CD14-positive monocyte (primary cell): ENCODE measurements around the gene MSRB1. TPM values are rescaled to one million over a fixed set of nuclear protein-coding genes. Genes with fewer than 3 reads are reported as not detected.

ENCODE experiments used
- DNase-seq, 3 donors: peaks; one replicate each; pipeline ENCODE4 v3.0.0-alpha.2; 2011 to 2022
- H2AFZ ChIP-seq: 2 replicates; pipeline ENCODE4 v1.6.0; 2012; ENCODE audit warnings: mild to moderate bottlenecking, low read depth, low read length, inconsistent platforms; ENCODE audit not compliant: insufficient read depth, poor library complexity, severe bottlenecking
- H3K27ac ChIP-seq, 2 donors: 1 replicate in 1 of 2; 2 replicates in 1 of 2; pipeline ENCODE4 v1.5.1; 2012 to 2013; ENCODE audit warnings: low read length in 2 of 2, control low read depth in 1 of 2, inconsistent platforms in 1 of 2, low read depth in 1 of 2, mild to moderate bottlenecking in 1 of 2
- H3K27me3 ChIP-seq, 2 donors: one replicate each; pipeline versions ENCODE4 v1.6.0 to v1.6.1; 2011 to 2013; ENCODE audit warnings: low read length in 2 of 2; ENCODE audit not compliant: control insufficient read depth in 2 of 2, insufficient read depth in 2 of 2
- H3K36me3 ChIP-seq, 2 donors: replicated peaks in 1 of 2; 1 replicate in 1 of 2; 2 replicates in 1 of 2; pipeline versions ENCODE4 v1.5.1 to v1.6.1; 2012 to 2013; ENCODE audit warnings: low read length in 2 of 2, control low read depth in 1 of 2, inconsistent platforms in 1 of 2, mild to moderate bottlenecking in 1 of 2; ENCODE audit not compliant: insufficient read depth in 2 of 2, control insufficient read depth in 1 of 2
- H3K4me1 ChIP-seq, 2 donors: 1 replicate in 1 of 2; 2 replicates in 1 of 2; pipeline versions ENCODE4 v1.5.1 to v1.6.1; 2012 to 2013; ENCODE audit warnings: low read length in 2 of 2, control low read depth in 1 of 2, inconsistent platforms in 1 of 2, mild to moderate bottlenecking in 1 of 2, moderate library complexity in 1 of 2; ENCODE audit not compliant: insufficient read depth in 2 of 2, control insufficient read depth in 1 of 2
- H3K4me2 ChIP-seq: replicated peaks from 2 replicates; pipeline ENCODE3; 2012; ENCODE audit warnings: low read length, moderate library complexity, mild to moderate bottlenecking; ENCODE audit not compliant: poor library complexity, severe bottlenecking; ENCODE audit errors: extremely low read depth
- H3K4me3 ChIP-seq, 3 experiments: fragments of 200-600 bp in 1 of 3; sonication (generic) in 1 of 3; replicated peaks in 1 of 3; 1 replicate in 2 of 3; 2 replicates in 1 of 3; pipeline ENCODE4 v1.5.1; 2011 to 2013; ENCODE audit warnings: low read length in 3 of 3, mild to moderate bottlenecking in 3 of 3, control low read depth in 2 of 3, low read depth in 2 of 3, inconsistent platforms in 1 of 3, moderate library complexity in 1 of 3
- H3K79me2 ChIP-seq: 2 replicates; pipeline ENCODE4 v1.6.0; 2012; ENCODE audit warnings: mild to moderate bottlenecking, control low read depth, inconsistent platforms, low read length, moderate library complexity; ENCODE audit not compliant: insufficient read depth
- H3K9ac ChIP-seq: 2 replicates; pipeline ENCODE4 v1.6.0; 2017; ENCODE audit warnings: low read length, mild to moderate bottlenecking; ENCODE audit not compliant: insufficient read depth, poor library complexity, severe bottlenecking
- H3K9me3 ChIP-seq, 2 donors: replicated peaks in 1 of 2; 1 replicate in 1 of 2; 2 replicates in 1 of 2; pipeline versions ENCODE4 v1.5.1 to v1.6.1; 2012 to 2013; ENCODE audit warnings: low read length in 2 of 2, control low read depth in 1 of 2; ENCODE audit not compliant: control insufficient read depth in 1 of 2, insufficient read depth in 1 of 2
- H4K20me1 ChIP-seq: 2 replicates; pipeline ENCODE4 v1.6.0; 2012; ENCODE audit warnings: mild to moderate bottlenecking, low read length, control low read depth, moderate library complexity; ENCODE audit not compliant: insufficient read depth
- H3K27ac Mint-ChIP-seq, 7 donors: one replicate each; pipeline ENCODE4 v1.8.0; 2020; ENCODE audit warnings: mild to moderate bottlenecking in 7 of 7, mixed read lengths in 7 of 7, moderate library complexity in 6 of 7, inconsistent platforms in 2 of 7
- H3K27me3 Mint-ChIP-seq, 3 donors: one replicate each; pipeline ENCODE4 v1.8.0; 2021 to 2022; ENCODE audit warnings: low read depth in 3 of 3, mild to moderate bottlenecking in 3 of 3, mixed read lengths in 3 of 3, moderate library complexity in 3 of 3, inconsistent platforms in 1 of 3
- H3K36me3 Mint-ChIP-seq, 2 donors: one replicate each; pipeline ENCODE4 v1.8.0; 2020; ENCODE audit warnings: mixed read lengths in 2 of 2, inconsistent platforms in 1 of 2, mild to moderate bottlenecking in 1 of 2
- H3K4me1 Mint-ChIP-seq: one replicate; pipeline ENCODE4 v1.8.0; 2020; ENCODE audit warnings: mild to moderate bottlenecking, mixed read lengths
- H3K4me3 Mint-ChIP-seq, 2 donors: one replicate each; pipeline ENCODE4 v1.8.0; 2020; ENCODE audit warnings: mild to moderate bottlenecking in 2 of 2, mixed read lengths in 2 of 2, moderate library complexity in 1 of 2
- H3K9me3 Mint-ChIP-seq, 7 donors: one replicate each; pipeline ENCODE4 v1.8.0; 2020 to 2022; ENCODE audit warnings: mixed read lengths in 7 of 7, mild to moderate bottlenecking in 6 of 7, moderate library complexity in 6 of 7, inconsistent platforms in 2 of 7
- CTCF ChIP-seq: fragments of 200-600 bp; IDR thresholded peaks from one replicate; pipeline ENCODE4 v1.8.0; 2022; ENCODE audit warnings: antibody characterized with exemption, mild to moderate bottlenecking
- WGBS: methylation state at CpG from one replicate; pipeline ENCODE4 v1.1.5; 2013; ENCODE audit warnings: missing lambda C conversion rate; ENCODE audit not compliant: insufficient coverage; 5-methylcytosine and 5-hydroxymethylcytosine counted together
- intact Hi-C, 2 donors: fragments of 100-400 bp; cut with micrococcal nuclease; formaldehyde crosslinking; loops; one replicate each; pipeline versions ENCODE4 v1.15.0 to v1.15.1; 2023
- polyA plus RNA-seq, 3 donors: library from polyadenylated mRNA; depleted of rRNA in 1 of 3; unstranded in 2 of 3; stranded (reverse) in 1 of 3; fragments of 300-500 nt in 2 of 3; fragments of >200 nt in 1 of 3; fragmentation: Illumina TruSeq in 2 of 3; gene quantifications; 1 replicate in 2 of 3; 2 replicates in 1 of 3; pipeline ENCODE4 v1.2.3, GENCODE V29; 2012 to 2021

MSRB1 gene
- polyA plus RNA-seq, 3 donors, result 116 to 427 (median 416) TPM

- Mint-ChIP-seq H3K36me3 (peaks cover 44 to 48% of the 10 kb centered on the region in 2 donors), H3K27me3 (peaks cover 34 to 47% (median 37%) of the 10 kb centered on the region in 3 donors), H3K4me3 (no peak overlapping the region), H3K4me1 (peaks cover 10% of the 10 kb centered on the region), H3K27ac (no peak overlapping the region), H3K9me3 (peaks cover 0 to 6% (median 1%) of the 10 kb centered on the region in 7 donors)
- no peak for DNase-seq
- H3K9me3 ChIP-seq, result peaks cover 0 to 13% of the 10 kb centered on the region in 2 donors
- H4K20me1 ChIP-seq, result peaks cover 4% of the 10 kb centered on the region
- 96% methylated on average over 20 of the region's 33 CpGs for WGBS
- H3K27ac ChIP-seq, result no peak overlapping the region
- H3K4me3 ChIP-seq, result no peak overlapping the region
- intact Hi-C loops, result no loop called here
- H2AFZ ChIP-seq, result no peak overlapping the region
- H3K27me3 ChIP-seq, result peaks cover 26 to 37% of the 10 kb centered on the region in 2 donors
- H3K4me2 ChIP-seq, result no peak overlapping the region
- peaks cover 9 to 11% of the 10 kb centered on the region in 2 donors for H3K4me1 ChIP-seq
- TF ChIP-seq CTCF, result no peak
- H3K36me3 ChIP-seq, result peaks cover 45 to 47% of the 10 kb centered on the region in 2 donors
- peaks cover 8% of the 10 kb centered on the region for H3K79me2 ChIP-seq
- H3K9ac ChIP-seq, result no peak overlapping the region
These were observed 34.2 kb upstream of the MSRB1 start for GRCh38 chr16:1976951-1977874.

GRCh38 chr16:1976216-1976520, 33.2 kb upstream of the MSRB1 start:
- H3K9me3 ChIP-seq, result peaks cover 0 to 3% of the 10 kb centered on the region in 2 donors
- peaks cover 16% of the 10 kb centered on the region for H3K4me1 Mint-ChIP-seq
- no peak overlapping the region for H2AFZ ChIP-seq
- no peak for TF ChIP-seq CTCF
- peaks cover 11% of the 10 kb centered on the region for H3K79me2 ChIP-seq
- H3K27ac Mint-ChIP-seq, result no peak overlapping the region
- H3K36me3 Mint-ChIP-seq, result peaks cover 41 to 48% of the 10 kb centered on the region in 2 donors
- H3K27me3 ChIP-seq, result peaks cover 16 to 26% of the 10 kb centered on the region in 2 donors
- intact Hi-C loops, result no loop called here
- peaks cover 12 to 15% of the 10 kb centered on the region in 2 donors for H3K4me1 ChIP-seq
- no peak overlapping the region for H3K27ac ChIP-seq
- peaks cover 4% of the 10 kb centered on the region for H4K20me1 ChIP-seq
- peaks cover 45 to 47% of the 10 kb centered on the region in 2 donors for H3K36me3 ChIP-seq
- no peak overlapping the region for H3K9ac ChIP-seq
- peaks cover 0 to 3% (median 0%) of the 10 kb centered on the region in 7 donors for H3K9me3 Mint-ChIP-seq
- H3K27me3 Mint-ChIP-seq, result peaks cover 24 to 37% (median 27%) of the 10 kb centered on the region in 3 donors
- WGBS, result 99% methylated on average over 6 of the region's 8 CpGs
- H3K4me3 ChIP-seq, result no peak overlapping the region
- H3K4me2 ChIP-seq, result no peak overlapping the region
- DNase-seq, result no peak
- H3K4me3 Mint-ChIP-seq, result no peak overlapping the region
